Hippocampal formation (tissue), 2 donors: Measurements from ENCODE around the gene GNG11.
"Not testable (repeated sequence)": the region's sequence is repeated elsewhere in the genome, so short reads cannot be mapped to it uniquely, and the experiment has no call there.

Source experiments
- DNase-seq, 2 donors: peaks; one replicate each; lab custom pipeline; 2025; lab: John Stamatoyannopoulos, UW

Gene GNG11

GRCh38 chr7:93911661-93912060 is 9.9 kb upstream of the GNG11 start:
- DNase-seq: not testable (repeated sequence)

GRCh38 chr7:93913197-93913596 is 8.3 kb upstream of the GNG11 start:
- no peak for DNase-seq

GRCh38 chr7:93914581-93915066 is 6.9 kb upstream of the GNG11 start:
- no peak for DNase-seq

- DNase-seq: not testable (repeated sequence)
These were observed 6.2 kb upstream of the GNG11 start for GRCh38 chr7:93915206-93915842.

GRCh38 chr7:93915888-93916287 is 5.6 kb upstream of the GNG11 start:
- DNase-seq: not testable (repeated sequence)

GRCh38 chr7:93916315-93916714 is 5.2 kb upstream of the GNG11 start:
- not testable (repeated sequence) for DNase-seq

- DNase-seq: no peak
These were observed 896 bp upstream of the GNG11 start for GRCh38 chr7:93920496-93921182.

- no peak for DNase-seq
These were observed 349 bp upstream of the GNG11 start for GRCh38 chr7:93921186-93921585.

- no peak for DNase-seq
These were observed 1.8 kb downstream of the GNG11 start for GRCh38 chr7:93923296-93923695.

GRCh38 chr7:93923942-93924341 is 2.4 kb downstream of the GNG11 start:
- no peak for DNase-seq

GRCh38 chr7:93926800-93927199 is 5.3 kb downstream of the GNG11 start:
- DNase-seq: no peak

GRCh38 chr7:93927585-93927984 is 6.0 kb downstream of the GNG11 start:
- DNase-seq: no peak

GRCh38 chr7:93931655-93932054 is 10.1 kb downstream of the GNG11 start:
- DNase-seq: no peak

GRCh38 chr7:93933156-93933555 is 11.6 kb downstream of the GNG11 start:
- DNase-seq: no peak

GRCh38 chr7:93935102-93935501 is 13.6 kb downstream of the GNG11 start:
- no peak for DNase-seq

- no peak for DNase-seq
These were observed 16.3 kb downstream of the GNG11 start for GRCh38 chr7:93937818-93938217.

GRCh38 chr7:93938293-93938692 is 16.8 kb downstream of the GNG11 start:
- no peak for DNase-seq

GRCh38 chr7:93941945-93942344 is 20.4 kb downstream of the GNG11 start:
- DNase-seq: no peak

GRCh38 chr7:93943816-93944540 is 22.4 kb downstream of the GNG11 start:
- DNase-seq: no peak

- no peak for DNase-seq
These were observed 23.1 kb downstream of the GNG11 start for GRCh38 chr7:93944673-93945072.

- no peak for DNase-seq
These were observed 23.5 kb downstream of the GNG11 start for GRCh38 chr7:93945083-93945482.

- DNase-seq: no peak
These were observed 24.4 kb downstream of the GNG11 start for GRCh38 chr7:93945756-93946535.
